CD4-positive, alpha-beta T cell treated with Interleukin-6 at 100 ng/mL for 8 hours (primary cell): Measurements from ENCODE around the gene SDC1.
"Not testable (repeated sequence)": the region's sequence is repeated elsewhere in the genome, so short reads cannot be mapped to it uniquely, and the experiment has no call there.

ENCODE experiments used
- DNase-seq: peaks from one replicate; pipeline ENCODE4 v3.0.0-alpha.2; 2020; ENCODE audit warnings: mixed read lengths, low spot score

Gene SDC1

GRCh38 chr2:20196657-20197161, 28.2 kb downstream of the SDC1 start:
- no peak for DNase-seq

- DNase-seq = no peak
These were observed 28.8 kb downstream of the SDC1 start for GRCh38 chr2:20196053-20196656.

GRCh38 chr2:20195431-20196033, 29.4 kb downstream of the SDC1 start:
- no peak for DNase-seq

DNA sequence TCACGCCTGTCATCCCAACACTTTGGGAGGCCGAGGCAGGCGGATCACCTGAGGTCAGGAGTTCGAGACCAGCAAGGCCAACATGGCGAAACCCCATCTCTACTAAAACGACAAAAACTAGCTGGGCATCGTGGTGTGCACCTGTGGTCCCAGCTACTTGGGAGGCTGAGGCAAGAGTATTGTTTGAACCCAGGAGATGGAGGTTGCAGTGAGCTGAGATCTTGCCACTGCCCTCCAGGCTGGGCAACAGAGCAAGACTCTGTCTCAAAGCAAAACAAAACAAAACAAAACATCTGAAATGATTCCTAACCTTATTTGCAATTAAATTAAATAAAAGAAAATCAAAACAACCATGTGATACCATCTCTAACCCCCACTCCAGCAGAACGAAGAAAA, 29.9 kb downstream of the SDC1 start:
- not testable (repeated sequence) for DNase-seq

DNA sequence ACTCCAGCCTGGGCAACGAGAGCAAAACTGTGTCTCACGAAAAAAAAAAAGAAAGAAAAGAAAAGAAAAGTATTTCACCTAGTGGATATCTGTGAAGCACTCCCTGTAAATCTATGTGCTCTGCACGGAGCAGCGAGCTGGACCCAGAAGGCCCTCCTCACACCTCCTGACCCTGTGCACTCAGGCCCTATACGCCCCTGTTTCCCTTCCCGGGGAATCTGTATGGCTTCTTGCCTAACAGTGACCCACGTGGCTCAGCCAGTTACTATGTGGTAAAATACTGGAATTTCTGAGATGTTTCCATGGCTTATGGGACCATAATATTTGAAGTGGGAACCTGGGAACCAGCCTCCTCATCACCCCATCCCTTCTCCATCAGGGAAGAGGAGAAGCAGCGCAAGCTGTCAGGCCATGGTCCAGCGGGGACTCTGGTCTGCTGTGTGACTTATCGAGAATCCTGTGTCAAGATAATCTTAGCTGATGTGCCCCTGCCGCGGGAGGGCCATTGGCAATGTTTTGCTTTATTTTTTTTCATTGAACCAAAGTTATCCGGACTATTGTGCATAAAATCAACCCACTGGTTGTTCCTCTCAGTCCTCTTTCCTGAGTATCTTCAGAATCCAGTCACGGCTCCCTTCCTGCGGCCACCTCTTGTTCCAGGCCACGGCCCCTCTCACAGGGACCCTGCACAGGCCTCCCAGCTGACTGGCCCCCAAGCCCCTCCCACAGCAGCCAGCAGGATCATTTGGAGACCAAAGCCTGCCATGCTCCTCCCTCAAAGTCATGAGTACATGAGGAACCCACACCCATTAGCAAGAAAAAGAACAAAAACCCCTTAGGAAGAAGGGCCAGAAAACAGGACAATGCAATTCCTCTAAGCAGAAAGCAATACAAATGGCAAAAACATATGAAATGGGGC, 30.6 kb downstream of the SDC1 start:
- no peak for DNase-seq

GRCh38 chr2:20193185-20193584, 31.7 kb downstream of the SDC1 start:
- no peak for DNase-seq

DNA sequence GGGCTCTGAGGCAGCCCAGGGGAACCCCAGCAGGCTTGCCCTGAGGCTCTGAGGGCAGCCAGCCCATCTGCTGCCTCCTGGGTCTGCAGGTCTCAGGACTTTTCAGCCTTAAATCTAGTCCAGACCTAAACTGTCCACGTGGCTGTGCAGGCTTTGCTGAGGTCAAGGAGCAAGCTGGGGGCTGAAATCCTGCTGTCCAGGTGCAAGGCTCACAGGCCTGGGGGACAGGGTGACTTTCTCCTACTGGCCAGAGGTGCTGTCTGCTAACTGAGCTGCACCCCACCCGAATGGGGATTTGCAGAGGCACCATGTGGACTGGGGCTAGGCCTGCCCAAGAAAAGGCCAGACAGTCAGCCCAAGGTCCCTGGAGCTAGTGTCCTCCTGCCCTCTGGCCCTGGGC, 32.1 kb downstream of the SDC1 start:
- no peak for DNase-seq

GRCh38 chr2:20191714-20192569, 33.0 kb downstream of the SDC1 start:
- no peak for DNase-seq

DNA sequence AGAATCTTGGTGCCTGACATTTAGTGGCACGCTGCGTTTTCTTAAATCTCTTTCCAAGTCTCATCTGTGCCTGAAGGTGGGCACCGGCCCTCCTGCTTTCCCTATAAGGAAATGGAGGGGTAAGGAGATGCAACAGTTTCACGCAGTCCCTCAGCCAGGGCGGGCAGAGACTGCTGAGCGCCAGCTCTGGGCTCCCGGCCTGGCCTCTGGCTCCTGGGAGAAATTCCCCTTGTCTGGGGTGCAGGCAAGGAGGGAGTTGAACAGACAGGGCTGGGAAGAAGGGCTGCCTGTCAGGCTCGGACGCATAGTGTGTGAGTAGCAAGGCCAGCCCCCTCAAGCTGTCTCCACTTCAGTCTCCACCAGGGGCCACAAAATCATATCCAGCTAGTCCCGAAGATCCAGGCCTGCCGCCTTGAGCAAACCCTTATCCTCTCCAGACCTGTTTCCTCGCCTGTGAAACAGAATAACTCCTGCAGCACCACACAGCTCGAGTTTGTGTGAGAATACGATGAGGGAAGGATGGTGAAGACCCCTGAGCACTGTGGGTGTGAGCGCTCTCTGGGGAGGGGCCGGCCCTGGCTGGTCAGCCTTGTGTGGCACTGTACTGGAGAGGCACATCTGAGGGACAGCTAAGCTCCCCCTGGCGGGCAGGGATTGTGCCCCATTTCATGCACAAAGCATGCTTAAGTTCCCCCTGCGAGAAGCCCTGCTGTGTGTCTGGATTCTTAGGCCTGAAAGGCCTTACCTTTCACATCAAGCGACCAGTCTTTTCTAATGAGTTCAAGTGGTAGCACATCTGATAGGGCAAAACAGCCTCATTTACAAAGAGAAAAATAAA, 33.8 kb downstream of the SDC1 start:
- no peak for DNase-seq

DNA sequence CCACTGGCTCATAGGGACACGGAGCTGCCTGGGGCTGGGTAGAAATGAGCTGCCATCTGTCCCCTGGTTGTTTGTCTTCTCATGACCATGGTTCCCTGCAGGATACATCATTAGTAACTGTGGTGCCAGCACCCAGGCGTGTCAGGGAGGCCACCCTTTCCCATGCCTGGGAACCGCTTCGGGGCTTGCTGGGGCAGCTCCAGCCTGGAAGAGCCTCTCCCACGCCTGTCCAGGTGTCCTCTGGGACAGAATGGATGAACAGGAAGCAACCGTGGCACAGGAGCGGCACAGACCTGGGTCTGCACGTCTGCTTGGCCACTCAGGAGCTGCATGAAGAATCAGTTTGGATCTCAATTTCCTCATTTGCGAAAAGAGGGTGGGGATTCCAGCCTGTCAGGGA, 34.8 kb downstream of the SDC1 start:
- DNase-seq = no peak

DNA sequence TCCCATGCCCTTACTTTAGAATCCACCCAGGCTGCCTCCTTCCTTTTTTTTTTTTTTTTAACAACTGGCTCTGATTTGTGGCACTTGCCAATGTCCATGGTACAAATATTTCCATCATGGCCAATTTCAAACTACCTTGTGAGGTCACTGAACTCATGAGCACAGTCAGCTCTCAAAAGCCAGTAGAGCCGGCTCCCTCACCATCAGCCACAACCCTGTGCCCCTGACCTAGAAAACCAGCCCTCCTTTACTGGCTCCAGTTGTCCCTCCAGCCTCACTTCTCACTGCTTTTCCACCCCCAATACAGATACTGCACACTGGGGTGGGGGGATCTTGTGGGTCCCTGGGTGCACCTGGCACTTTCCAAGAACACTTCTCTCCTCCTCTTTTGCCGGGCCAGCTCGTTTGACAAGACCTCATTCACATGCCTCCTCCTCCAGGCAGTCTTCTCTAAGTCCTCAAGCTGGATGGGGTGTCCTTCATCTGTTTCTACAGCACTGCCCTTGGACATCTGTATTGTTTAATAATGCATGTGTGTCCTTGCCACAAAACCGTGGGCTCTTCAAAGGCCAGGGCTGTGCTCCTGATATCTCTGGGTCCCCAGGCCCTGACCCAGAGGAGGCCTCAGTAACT, 35.5 kb downstream of the SDC1 start:
- no peak for DNase-seq

- DNase-seq = no peak
These were observed 36.1 kb downstream of the SDC1 start for GRCh38 chr2:20188851-20189250.

GRCh38 chr2:20188201-20188600, 36.7 kb downstream of the SDC1 start:
- DNase-seq = no peak

DNA sequence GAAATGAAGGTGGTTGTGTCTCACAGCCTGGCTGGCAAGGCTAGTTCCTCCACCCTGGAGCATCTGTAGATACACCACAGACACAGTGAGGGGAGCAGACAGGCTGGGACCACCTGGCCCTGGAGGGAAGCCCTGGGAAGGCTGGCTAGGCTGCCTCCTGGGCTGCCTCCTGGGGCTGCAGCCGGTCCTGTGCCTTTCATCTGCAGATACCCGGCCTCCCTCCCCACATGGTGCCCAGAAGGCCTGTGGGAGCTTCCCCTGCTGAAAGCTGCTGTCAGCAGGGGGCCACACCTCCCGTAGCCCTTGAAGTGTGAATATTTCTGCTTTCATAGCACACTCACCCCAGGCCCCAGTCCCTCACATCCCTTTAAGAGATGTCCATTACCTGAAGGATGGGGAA, 37.6 kb downstream of the SDC1 start:
- DNase-seq = no peak

- DNase-seq = no peak
These were observed 38.1 kb downstream of the SDC1 start for GRCh38 chr2:20186855-20187187.

DNA sequence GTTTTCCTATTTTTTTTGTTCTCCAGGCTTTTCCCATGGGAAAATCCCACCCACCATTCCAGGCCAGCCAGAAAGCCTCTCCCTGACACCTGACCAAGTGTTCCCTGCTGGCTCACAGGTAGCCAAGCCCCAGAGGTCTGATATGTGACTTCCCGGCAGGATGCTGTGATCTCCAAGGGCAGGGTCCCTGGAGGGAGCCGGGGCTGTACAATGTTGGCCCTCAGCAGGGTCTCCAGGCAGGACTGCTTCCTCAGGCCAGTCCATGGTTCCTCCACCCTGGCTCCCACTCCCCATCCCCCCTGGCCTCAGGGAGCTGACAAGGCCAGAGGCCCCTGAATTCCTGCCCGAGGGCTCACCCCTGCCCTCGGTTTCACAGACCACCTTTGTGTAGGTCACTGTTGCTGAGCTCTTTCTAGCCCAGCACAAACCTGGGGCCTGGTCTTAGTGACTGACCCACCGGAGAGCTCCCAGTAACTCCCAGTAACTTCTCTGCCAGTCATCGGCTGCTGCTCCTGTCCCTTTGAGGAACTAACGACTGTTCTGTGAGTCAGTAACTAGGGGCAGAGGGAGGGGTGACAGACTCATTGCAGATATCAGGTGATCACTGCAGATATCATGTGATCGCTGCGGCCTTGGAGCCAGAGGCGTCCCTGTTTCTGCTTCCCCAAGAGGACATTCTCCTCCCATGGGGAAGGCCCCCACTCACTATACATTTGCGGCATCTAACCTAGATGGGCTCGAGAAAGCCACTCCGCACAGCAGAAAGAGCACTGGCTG, 38.7 kb downstream of the SDC1 start:
- DNase-seq = no peak

DNA sequence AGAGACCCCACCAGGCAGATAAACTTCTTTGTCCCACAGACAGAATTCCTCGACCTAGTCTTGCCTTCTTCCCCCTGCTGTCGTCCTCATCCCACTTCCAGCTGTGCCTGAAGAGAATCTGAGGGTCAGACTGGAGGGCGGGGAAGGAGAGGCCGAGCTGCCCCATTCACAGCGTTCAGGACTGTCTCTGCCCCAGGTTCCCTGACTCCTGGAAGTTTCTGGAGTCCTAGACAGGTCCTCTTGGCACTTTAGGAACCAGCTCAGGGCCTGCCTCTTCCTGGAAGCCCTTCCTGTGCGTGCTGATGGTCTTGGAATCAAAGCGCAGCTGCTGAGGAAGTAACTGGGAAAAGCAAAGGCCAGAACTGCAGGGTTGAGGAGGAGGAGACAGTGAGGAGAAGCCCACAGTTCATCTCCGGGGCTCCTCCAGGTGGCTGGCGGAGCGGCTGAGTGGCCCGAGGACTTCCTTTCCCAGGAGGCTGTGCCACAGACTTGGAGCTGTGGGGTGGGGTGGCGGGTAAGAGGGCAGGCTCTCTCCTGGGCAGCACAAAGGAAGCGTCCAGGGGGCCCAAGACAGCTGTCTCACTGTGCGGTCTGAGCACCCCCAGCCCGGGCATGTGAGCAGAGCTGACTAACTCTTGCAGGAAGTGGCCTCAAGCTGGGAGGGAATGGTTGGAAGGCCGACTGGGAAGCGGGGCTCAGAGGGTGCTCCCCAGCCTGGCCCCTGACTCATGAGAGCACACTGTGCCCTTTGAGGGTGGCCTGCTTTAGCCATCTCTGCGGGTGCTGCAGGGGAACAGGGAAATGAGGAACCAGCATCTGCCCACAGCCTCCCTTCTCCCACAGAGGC, 39.5 kb downstream of the SDC1 start:
- no peak for DNase-seq

- no peak for DNase-seq
These were observed 40.6 kb downstream of the SDC1 start for GRCh38 chr2:20184067-20184938.
